Stomach (tissue), 4 donors: ENCODE results near the gene NHERF1.

Experiments
- CTCF ChIP-seq, 7 experiments: fragments of 450-650 bp in 4 of 7; fragments of 200-600 bp in 3 of 7; sonication (generic) in 3 of 7; IDR thresholded peaks; one replicate each; pipeline ENCODE4 v1.5.1; 2016 to 2019; ENCODE audit warnings: antibody characterized with exemption in 7 of 7, control low read depth in 2 of 7, mild to moderate bottlenecking in 1 of 7
- EP300 ChIP-seq: sonication (generic); formaldehyde crosslinking; IDR thresholded peaks from one replicate; pipeline ENCODE4 v1.6.1; 2017; ENCODE audit warnings: antibody characterized with exemption
- POLR2A ChIP-seq, 4 donors: fragments of 450-650 bp; IDR thresholded peaks; one replicate each; pipeline ENCODE4 v1.6.1; 2016; ENCODE audit warnings: antibody characterized with exemption in 4 of 4, control low read depth in 2 of 4, mild to moderate bottlenecking in 1 of 4, moderate library complexity in 1 of 4

GRCh38 chr17:74768069-74768762, 19.8 kb downstream of the NHERF1 start:
- TF ChIP-seq CTCF (IDR thresholded peaks at IDR 0.05) (no peak), EP300 (no peak), POLR2A (IDR thresholded peaks at IDR 0.05) (no peak)
